SJSA1 (cell line): ENCODE results near the gene FHIP1B. TPM values are rescaled to one million over a fixed set of nuclear protein-coding genes. Genes with fewer than 3 reads are reported as not detected.

Source experiments
- DNase-seq, 2 experiments: peaks; one replicate each; pipeline ENCODE4 v3.0.0-alpha.2; 2015 to 2020; ENCODE audit warnings: low spot score in 2 of 2, low read depth in 1 of 2
- H3K27ac ChIP-seq: fragments of 250-450 bp; sonication (Bioruptor Pico); 2 replicates; pipeline ENCODE4 v1.5.1; 2020; ENCODE audit warnings: mild to moderate bottlenecking, moderate library complexity
- H3K27me3 ChIP-seq: fragments of 250-450 bp; sonication (Bioruptor Pico); replicated peaks from 2 replicates; pipeline ENCODE4 v1.5.1; 2020; ENCODE audit warnings: mild to moderate bottlenecking, moderate library complexity
- H3K36me3 ChIP-seq: fragments of 250-450 bp; sonication (Bioruptor Pico); 2 replicates; pipeline ENCODE4 v1.5.1; 2020; ENCODE audit warnings: mild to moderate bottlenecking
- H3K4me1 ChIP-seq: fragments of 250-450 bp; sonication (Bioruptor Pico); replicated peaks from 2 replicates; pipeline ENCODE4 v1.6.1; 2021; ENCODE audit warnings: mild to moderate bottlenecking
- H3K4me3 ChIP-seq: fragments of 250-450 bp; sonication (Bioruptor Pico); 2 replicates; pipeline ENCODE4 v1.5.1; 2020; ENCODE audit warnings: mild to moderate bottlenecking
- H3K9me3 ChIP-seq: fragments of 250-450 bp; sonication (Bioruptor Pico); replicated peaks from 2 replicates; pipeline ENCODE4 v1.5.1; 2020; ENCODE audit warnings: mild to moderate bottlenecking
- total RNA-seq: library from RNA; depleted of rRNA; stranded (reverse); fragments of >200 nt; shearing (Covaris generic); gene quantifications from 2 replicates; pipeline ENCODE4 v1.2.3, GENCODE V29; 2014; rRNA removed

The FHIP1B gene
- total RNA-seq, 1 experiment from 2014 or later = 10.0 TPM

- no peaks in the 10 kb centered on the region for H3K4me1 ChIP-seq
- no peaks in the 10 kb centered on the region for H3K9me3 ChIP-seq
- no peak overlapping the region for H3K27ac ChIP-seq
- DNase-seq = no peak
- no peaks in the 10 kb centered on the region for H3K27me3 ChIP-seq
- no peaks in the 10 kb centered on the region for H3K36me3 ChIP-seq
- no peak overlapping the region for H3K4me3 ChIP-seq
These were observed 31.1 kb downstream of the FHIP1B start for GRCh38 chr11:6203327-6203726.

GRCh38 chr11:6202041-6202440 lies 32.4 kb downstream of the FHIP1B start:
- Histone ChIP-seq H3K27ac (no peak overlapping the region), H3K4me1 (no peaks in the 10 kb centered on the region), H3K4me3 (no peak overlapping the region), H3K9me3 (no peaks in the 10 kb centered on the region), H3K36me3 (no peaks in the 10 kb centered on the region), H3K27me3 (no peaks in the 10 kb centered on the region)
- no peak for DNase-seq

GRCh38 chr11:6201481-6201880 lies 33.0 kb downstream of the FHIP1B start:
- no peak for DNase-seq
- Histone ChIP-seq H3K4me1 (no peaks in the 10 kb centered on the region), H3K27me3 (no peaks in the 10 kb centered on the region), H3K4me3 (no peak overlapping the region), H3K9me3 (no peaks in the 10 kb centered on the region), H3K27ac (no peak overlapping the region), H3K36me3 (no peaks in the 10 kb centered on the region)

GRCh38 chr11:6200975-6201374 lies 33.5 kb downstream of the FHIP1B start:
- no peak for DNase-seq
- H3K4me3 ChIP-seq = no peak overlapping the region
- H3K27me3 ChIP-seq = no peaks in the 10 kb centered on the region
- H3K4me1 ChIP-seq = no peaks in the 10 kb centered on the region
- H3K27ac ChIP-seq = no peak overlapping the region
- H3K36me3 ChIP-seq = no peaks in the 10 kb centered on the region
- H3K9me3 ChIP-seq = no peaks in the 10 kb centered on the region

GRCh38 chr11:6199174-6199810 lies 35.1 kb downstream of the FHIP1B start, which contains the start of gene OR52W1:
OR52W1 (plus strand) TSS chr11:6199224; CDS start chr11:6199224, 0 bp downstream.
- no peak within 1 kb of the TSS for H3K27ac ChIP-seq
- H3K4me1 ChIP-seq = no peaks in the 10 kb centered on the region
- H3K36me3 ChIP-seq = no peaks in the 10 kb centered on the region
- DNase-seq = no peak
- no peak within 1 kb of the TSS for H3K4me3 ChIP-seq
- H3K27me3 ChIP-seq = no peaks in the 10 kb centered on the region
- no peaks in the 10 kb centered on the region for H3K9me3 ChIP-seq

GRCh38 chr11:6197466-6198200 lies 36.8 kb downstream of the FHIP1B start:
- H3K27ac ChIP-seq = no peak overlapping the region
- H3K9me3 ChIP-seq = no peaks in the 10 kb centered on the region
- DNase-seq = no peak

GRCh38 chr11:6196396-6196795 lies 38.0 kb downstream of the FHIP1B start:
- no peaks in the 10 kb centered on the region for H3K9me3 ChIP-seq
- no peaks in the 10 kb centered on the region for H3K36me3 ChIP-seq
- no peak overlapping the region for H3K27ac ChIP-seq
- H3K4me1 ChIP-seq = no peaks in the 10 kb centered on the region
- no peak for DNase-seq
- H3K4me3 ChIP-seq = no peak overlapping the region
- no peaks in the 10 kb centered on the region for H3K27me3 ChIP-seq

More at GRCh38 chr11:6197466-6198200, 36.8 kb downstream of the FHIP1B start:
- no peaks in the 10 kb centered on the region for H3K36me3 ChIP-seq
- H3K4me1 ChIP-seq = no peaks in the 10 kb centered on the region
- H3K27me3 ChIP-seq = no peaks in the 10 kb centered on the region
- no peak overlapping the region for H3K4me3 ChIP-seq

- Histone ChIP-seq H3K36me3 (no peaks in the 10 kb centered on the region), H3K4me1 (no peaks in the 10 kb centered on the region), H3K27ac (no peak overlapping the region), H3K4me3 (no peak overlapping the region), H3K27me3 (no peaks in the 10 kb centered on the region), H3K9me3 (no peaks in the 10 kb centered on the region)
- no peak for DNase-seq
These were observed 40.3 kb downstream of the FHIP1B start for GRCh38 chr11:6194065-6194581.

GRCh38 chr11:6191742-6192141 lies 42.7 kb downstream of the FHIP1B start:
- no peaks in the 10 kb centered on the region for H3K27me3 ChIP-seq
- DNase-seq = no peak
- H3K36me3 ChIP-seq = no peaks in the 10 kb centered on the region
- no peak overlapping the region for H3K4me3 ChIP-seq
- H3K4me1 ChIP-seq = no peaks in the 10 kb centered on the region
- H3K9me3 ChIP-seq = no peaks in the 10 kb centered on the region
- no peak overlapping the region for H3K27ac ChIP-seq

- H3K27ac ChIP-seq = no peak overlapping the region
- no peak overlapping the region for H3K4me3 ChIP-seq
- DNase-seq = no peak
- H3K36me3 ChIP-seq = no peaks in the 10 kb centered on the region
- no peaks in the 10 kb centered on the region for H3K4me1 ChIP-seq
- H3K27me3 ChIP-seq = no peaks in the 10 kb centered on the region
- H3K9me3 ChIP-seq = no peaks in the 10 kb centered on the region
These were observed 59.0 kb downstream of the FHIP1B start for GRCh38 chr11:6175440-6175839.

GRCh38 chr11:6170226-6170625 lies 64.2 kb downstream of the FHIP1B start, which contains the start of gene OR52B2:
OR52B2 (minus strand) TSS chr11:6170326; CDS start chr11:6170326, 0 bp downstream.
- no peak within 1 kb of the TSS for H3K4me3 ChIP-seq
- no peak within 1 kb of the TSS for H3K27ac ChIP-seq
- H3K9me3 ChIP-seq = no peaks in the 10 kb centered on the region
- DNase-seq = no peak
- no peaks in the 10 kb centered on the region for H3K4me1 ChIP-seq
- no peaks in the 10 kb centered on the region for H3K27me3 ChIP-seq
- H3K36me3 ChIP-seq = no peaks in the 10 kb centered on the region

Other genes with a start within 250 kb of the FHIP1B start
- not detected in 2 replicates for gene OR52L1, start 247.7 kb downstream of the FHIP1B start, total RNA-seq
- not detected in 2 replicates for gene OR56A4, start 227.7 kb downstream of the FHIP1B start, total RNA-seq
- not detected in 2 replicates for gene OR56A1, start 203.9 kb downstream of the FHIP1B start, total RNA-seq
- gene OR56B4, start 127.0 kb downstream of the FHIP1B start, total RNA-seq = not detected in 2 replicates
- not detected in 2 replicates for gene OR52B2, start 64.3 kb downstream of the FHIP1B start, total RNA-seq
- not detected in 2 replicates for gene OR52W1, start 35.4 kb downstream of the FHIP1B start, total RNA-seq
- gene C11orf42, start 29.1 kb downstream of the FHIP1B start, total RNA-seq = not detected in 2 replicates
- gene CNGA4, start 4.5 kb upstream of the FHIP1B start, total RNA-seq = not detected in 2 replicates
- not detected in 2 replicates for gene CCKBR, start 25.2 kb upstream of the FHIP1B start, total RNA-seq
- gene CAVIN3, start 85.9 kb upstream of the FHIP1B start, total RNA-seq = 174 and 307 TPM in 2 replicates
- gene SMPD1, start 155.8 kb upstream of the FHIP1B start, total RNA-seq = 38.9 and 57.9 TPM in 2 replicates
- 12.0 and 17.1 TPM in 2 replicates for gene APBB1, start 184.5 kb upstream of the FHIP1B start, total RNA-seq
- gene HPX, start 206.4 kb upstream of the FHIP1B start, total RNA-seq = 0.32 TPM in 1 of 2 replicates, not detected in the other
- 9.1 and 11.0 TPM in 2 replicates for gene TRIM3, start 239.3 kb upstream of the FHIP1B start, total RNA-seq
- gene ARFIP2, start 246.7 kb upstream of the FHIP1B start, total RNA-seq = 14.0 and 22.9 TPM in 2 replicates
- 5.6 and 19.1 TPM in 2 replicates for gene TIMM10B, start 246.9 kb upstream of the FHIP1B start, total RNA-seq